ENCODE results near the gene HSPA1B.
A peak's percentile ranks its signal among the peaks of the same experiment; 100 is the strongest.
"Not testable (repeated sequence)": the region's sequence is repeated elsewhere in the genome, so short reads cannot be mapped to it uniquely, and the experiment has no call there.

The HSPA1B gene

GRCh38 chr6:31799781-31800180 lies 27.8 kb upstream of the HSPA1B start:
- FAIRE-seq = no peak

GRCh38 chr6:31801031-31801927 lies 26.3 kb upstream of the HSPA1B start:
- FAIRE-seq = not testable (repeated sequence)

DNA sequence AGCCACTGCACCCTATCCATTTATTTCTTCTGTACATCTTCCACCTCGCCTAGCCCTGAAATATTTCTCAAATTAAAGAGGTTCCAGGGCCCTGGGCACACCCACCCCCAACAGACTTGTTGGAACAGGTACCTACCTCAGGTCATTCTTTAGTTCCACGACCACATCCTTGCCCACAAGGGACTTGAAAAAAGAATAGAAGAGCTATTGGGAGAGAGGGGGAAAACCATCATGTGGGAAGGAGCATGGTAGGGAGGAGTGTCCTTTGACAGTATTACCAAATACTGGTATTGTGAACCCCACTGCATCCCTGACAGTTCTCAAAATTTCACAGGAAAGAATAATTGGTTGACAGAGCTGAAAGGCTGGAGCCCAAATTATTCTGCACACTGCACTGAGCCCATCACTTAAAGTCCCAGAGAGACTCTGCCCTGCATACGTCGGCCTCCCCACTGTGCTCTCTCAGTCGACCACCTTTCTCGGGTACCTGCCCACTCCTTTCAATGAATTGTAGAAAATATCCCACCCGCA lies 21.5 kb upstream of the HSPA1B start:
- FAIRE-seq = no peak

DNA sequence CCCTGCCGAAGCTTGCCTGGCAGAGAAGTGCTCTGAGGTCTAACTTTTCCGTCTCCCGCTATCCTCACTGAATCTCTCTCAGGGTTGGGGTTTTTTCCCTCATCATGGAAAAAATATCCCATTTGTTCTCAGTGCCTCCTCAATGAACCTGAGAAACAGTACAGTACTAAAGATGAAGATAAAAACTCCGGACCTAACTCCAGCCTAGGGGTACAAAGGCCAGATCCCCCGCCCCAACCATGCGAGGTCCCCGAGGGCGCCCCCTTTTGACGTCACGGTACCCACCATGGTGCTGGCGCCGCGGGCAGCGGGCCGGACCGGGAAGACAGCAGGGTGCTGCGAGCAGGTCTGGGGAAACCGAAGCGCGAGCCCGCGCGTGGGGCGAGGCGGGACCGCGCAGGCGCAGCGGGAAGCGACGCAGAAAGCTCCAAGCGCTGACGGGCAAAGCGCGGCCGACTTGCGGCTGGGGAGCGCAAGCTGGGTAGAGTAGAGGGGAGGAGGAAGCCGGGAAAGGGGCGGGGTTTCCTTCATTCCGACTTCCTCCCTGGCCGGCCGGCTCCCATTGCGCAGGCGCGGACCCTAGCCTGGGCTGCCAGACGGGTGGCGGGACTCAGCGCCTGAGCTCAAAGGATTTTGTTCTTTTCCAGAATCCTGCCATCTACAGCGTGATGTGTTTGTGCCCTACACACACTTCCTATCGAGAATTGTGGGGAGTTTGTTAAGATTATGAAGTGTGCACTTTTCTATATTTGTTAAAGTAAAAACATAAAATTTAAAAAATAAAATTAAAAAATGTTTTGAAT lies 20.9 kb upstream of the HSPA1B start, which contains the start of gene LSM2:
Gene LSM2, minus strand, starts transcription at position 497 of the 803 bp plus-strand sequence. Its CDS starts 209 bp downstream, at position 288.
- peak; percentile 17 for FAIRE-seq

DNA sequence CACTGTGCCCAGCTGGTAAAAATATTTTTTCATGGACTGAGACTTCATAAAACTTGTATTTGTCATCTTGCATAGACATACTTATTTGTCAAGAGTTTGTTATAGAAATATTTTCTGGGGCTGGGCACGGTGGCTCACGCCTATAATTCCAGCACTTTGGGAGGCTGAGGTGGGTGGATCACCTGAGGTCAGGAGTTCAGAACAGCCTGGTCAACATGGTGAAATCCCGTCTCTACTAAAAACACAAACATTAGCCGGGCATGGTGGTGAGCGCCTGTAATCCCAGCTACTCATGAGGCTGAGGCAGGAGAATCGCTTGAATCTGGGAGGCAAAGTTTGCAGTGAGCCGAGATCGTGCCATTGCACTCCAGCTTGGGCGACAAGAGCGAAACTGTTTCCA lies 18.9 kb upstream of the HSPA1B start:
- not testable (repeated sequence) for FAIRE-seq

GRCh38 chr6:31811645-31812044 lies 15.9 kb upstream of the HSPA1B start:
- no peak for FAIRE-seq

DNA sequence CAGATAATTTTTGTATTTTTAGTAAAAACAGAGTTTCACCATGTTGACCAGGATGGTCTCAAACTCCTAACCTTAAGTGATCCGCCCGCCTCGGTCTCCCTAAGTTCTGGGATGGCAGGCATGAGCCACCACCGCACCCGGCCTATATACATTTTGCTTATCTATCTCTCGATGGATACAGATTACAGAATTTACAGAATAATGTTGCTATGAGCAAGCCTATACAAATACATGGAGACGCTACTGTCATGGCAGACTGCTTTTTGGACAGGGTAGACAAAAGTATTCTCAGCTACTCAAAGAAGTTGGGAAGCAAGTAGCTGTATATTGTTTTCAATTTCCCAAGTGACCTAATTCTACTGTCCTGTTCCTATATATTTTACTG lies 14.1 kb upstream of the HSPA1B start:
- no peak for FAIRE-seq

GRCh38 chr6:31814677-31815024 lies 12.9 kb upstream of the HSPA1B start:
- no peak for FAIRE-seq

GRCh38 chr6:31815025-31815838 lies 12.3 kb upstream of the HSPA1B start, which contains the start of the genes HSPA1A and HSPA1L:
HSPA1A (plus strand) TSS chr6:31815543; CDS start chr6:31815757, 214 bp downstream.
HSPA1L (minus strand) TSS chr6:31815283; CDS start chr6:31811972, 3,311 bp downstream.
- no peak for FAIRE-seq

DNA sequence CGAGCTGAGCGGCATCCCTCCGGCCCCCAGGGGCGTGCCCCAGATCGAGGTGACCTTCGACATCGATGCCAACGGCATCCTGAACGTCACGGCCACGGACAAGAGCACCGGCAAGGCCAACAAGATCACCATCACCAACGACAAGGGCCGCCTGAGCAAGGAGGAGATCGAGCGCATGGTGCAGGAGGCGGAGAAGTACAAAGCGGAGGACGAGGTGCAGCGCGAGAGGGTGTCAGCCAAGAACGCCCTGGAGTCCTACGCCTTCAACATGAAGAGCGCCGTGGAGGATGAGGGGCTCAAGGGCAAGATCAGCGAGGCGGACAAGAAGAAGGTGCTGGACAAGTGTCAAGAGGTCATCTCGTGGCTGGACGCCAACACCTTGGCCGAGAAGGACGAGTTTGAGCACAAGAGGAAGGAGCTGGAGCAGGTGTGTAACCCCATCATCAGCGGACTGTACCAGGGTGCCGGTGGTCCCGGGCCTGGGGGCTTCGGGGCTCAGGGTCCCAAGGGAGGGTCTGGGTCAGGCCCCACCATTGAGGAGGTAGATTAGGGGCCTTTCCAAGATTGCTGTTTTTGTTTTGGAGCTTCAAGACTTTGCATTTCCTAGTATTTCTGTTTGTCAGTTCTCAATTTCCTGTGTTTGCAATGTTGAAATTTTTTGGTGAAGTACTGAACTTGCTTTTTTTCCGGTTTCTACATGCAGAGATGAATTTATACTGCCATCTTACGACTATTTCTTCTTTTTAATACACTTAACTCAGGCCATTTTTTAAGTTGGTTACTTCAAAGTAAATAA lies 10.2 kb upstream of the HSPA1B start:
- not testable (repeated sequence) for FAIRE-seq

GRCh38 chr6:31817929-31818511 lies 9.5 kb upstream of the HSPA1B start:
- not testable (repeated sequence) for FAIRE-seq

DNA sequence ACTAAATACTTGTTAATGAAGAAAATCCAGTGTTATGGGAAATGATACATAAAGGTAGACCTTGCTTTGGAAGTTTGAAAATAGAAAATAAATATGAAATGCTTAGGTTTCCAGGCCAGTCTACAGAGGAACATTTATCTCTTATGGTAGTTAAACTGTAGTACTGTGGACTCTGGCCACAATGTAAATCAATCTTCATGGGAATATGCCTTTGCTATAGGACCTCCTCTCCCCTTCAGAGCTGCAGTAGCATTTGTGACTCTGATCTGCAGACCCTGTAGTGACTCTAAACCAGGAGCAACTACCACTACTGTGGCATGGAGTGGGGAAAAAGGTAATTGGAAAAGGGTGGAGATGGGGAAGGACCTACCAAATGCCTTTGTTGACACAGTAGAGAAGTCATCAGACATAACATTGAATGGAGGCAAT lies 7.7 kb upstream of the HSPA1B start:
- no peak for FAIRE-seq

DNA sequence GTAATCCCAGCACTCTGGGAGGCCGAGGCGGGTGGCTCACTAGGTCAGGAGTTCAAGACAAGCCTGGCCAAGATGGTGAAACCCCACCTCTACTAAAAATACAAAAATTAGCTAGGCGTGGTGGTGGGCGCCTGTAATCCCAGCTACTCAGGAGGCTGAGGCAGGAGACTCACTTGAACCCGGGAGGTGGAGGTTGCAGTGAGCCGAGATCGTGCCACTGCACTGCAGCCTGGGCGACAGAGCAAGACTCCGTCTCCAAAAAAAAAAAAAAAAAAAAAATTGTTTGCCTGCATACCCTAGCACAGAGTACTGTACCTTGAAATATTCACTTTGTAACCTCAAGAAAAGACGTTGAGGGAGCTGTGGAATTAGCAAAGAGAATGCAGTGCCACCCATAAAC lies 7.1 kb upstream of the HSPA1B start:
- not testable (repeated sequence) for FAIRE-seq

- FAIRE-seq = no peak
These were observed 6.1 kb upstream of the HSPA1B start for GRCh38 chr6:31821301-31822035.

- no peak for FAIRE-seq
These were observed 5.3 kb upstream of the HSPA1B start for GRCh38 chr6:31822036-31822821.

DNA sequence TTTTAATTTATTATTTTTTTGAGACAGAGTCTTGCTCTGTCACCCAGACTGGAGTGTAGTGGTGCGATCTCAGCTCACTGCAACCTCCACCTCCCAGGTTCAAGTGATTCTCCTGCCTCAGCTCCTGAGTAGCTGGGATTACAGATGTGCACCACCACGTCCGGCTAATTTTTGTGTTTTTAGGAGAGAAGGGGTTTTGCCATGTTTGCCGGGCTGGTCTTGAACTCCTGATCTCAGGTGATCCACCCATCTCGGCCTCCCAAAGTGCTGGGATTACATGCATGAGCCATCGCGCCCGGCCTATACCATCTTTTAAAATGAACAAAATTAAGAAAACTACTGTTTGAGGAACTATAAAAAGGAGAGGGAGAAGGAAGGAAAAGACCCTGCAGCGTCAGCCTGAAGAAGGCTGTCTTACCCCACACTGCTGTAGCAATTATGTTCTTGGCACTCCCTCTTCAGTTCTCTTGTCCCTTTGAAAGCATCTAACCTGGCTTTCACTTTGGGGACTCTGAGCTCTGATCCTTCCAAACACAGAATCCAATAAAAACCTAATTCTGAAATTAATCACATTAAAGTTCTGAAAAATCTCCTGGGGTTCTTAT lies 3.8 kb upstream of the HSPA1B start:
- FAIRE-seq = not testable (repeated sequence)

DNA sequence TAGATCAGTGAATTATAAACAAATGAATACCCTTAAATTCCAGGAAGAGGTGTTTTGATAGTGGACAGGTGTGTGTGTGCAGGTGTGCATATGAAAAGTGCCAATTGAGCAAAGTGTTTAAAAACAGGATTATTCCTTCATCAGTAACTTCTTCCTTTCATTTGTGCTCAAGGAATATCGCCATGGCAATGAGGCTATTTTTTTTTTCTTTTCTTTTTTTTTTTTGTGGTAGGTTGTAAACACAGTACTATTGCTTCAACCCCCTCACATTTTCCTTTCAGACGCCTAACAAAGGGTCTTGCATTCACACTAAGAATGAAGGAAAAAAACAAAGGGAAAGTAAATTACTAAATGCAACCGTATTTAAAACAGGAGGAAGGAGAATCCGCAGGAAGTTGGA lies 2.0 kb upstream of the HSPA1B start:
- no peak for FAIRE-seq

DNA sequence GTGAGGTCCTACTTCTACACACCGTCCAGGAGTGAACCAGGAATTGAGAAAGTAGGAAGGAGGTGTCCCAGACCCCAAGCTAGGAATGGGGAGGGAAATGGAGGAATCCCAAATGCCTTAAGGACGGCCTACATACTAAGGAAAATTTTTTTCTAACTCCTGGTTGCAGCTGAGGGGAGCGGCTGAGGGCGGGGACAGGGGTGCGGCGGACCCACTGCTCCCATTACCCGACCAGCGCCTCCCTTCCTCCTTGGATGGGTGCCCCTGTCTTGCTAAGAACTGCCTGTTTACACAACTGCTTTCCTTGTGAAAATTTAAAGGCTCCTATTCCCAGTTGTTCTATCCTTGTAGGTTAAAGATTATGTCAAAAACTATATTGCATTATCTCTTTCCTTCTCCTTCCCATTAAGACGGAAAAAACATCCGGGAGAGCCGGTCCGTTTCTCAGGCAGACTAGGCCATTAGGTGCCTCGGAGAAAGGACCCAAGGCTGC lies 699 bp upstream of the HSPA1B start:
- no peak for FAIRE-seq

Data from islet of Langerhans (tissue), 1 donor.